Bronchial epithelial cell (primary cell): ENCODE data around the gene CELF4. TPM values are rescaled to one million over a fixed set of nuclear protein-coding genes. Genes with fewer than 3 reads are reported as not detected.

ENCODE experiments used
- DNase-seq: peaks from one replicate; pipeline ENCODE4 v3.0.0-alpha.2; 2010; ENCODE audit warnings: low read depth
- FAIRE-seq: peaks from 2 replicates; lab custom pipeline; 2011; peaks lifted over from hg19 to GRCh38; lab: Jason Lieb, UNC
- H3K27me3 ChIP-seq: 2 replicates; pipeline ENCODE4 v1.5.1; 2011; ENCODE audit warnings: low read length; ENCODE audit not compliant: control insufficient read depth, insufficient read depth
- H3K36me3 ChIP-seq: 2 replicates; pipeline ENCODE4 v1.5.1; 2011; ENCODE audit warnings: low read length; ENCODE audit not compliant: control insufficient read depth, insufficient read depth
- H3K4me3 ChIP-seq: 2 replicates; pipeline ENCODE4 v1.5.1; 2011; ENCODE audit warnings: mild to moderate bottlenecking, low read depth, low read length, control low read depth
- CTCF ChIP-seq: IDR thresholded peaks from 2 replicates; pipeline ENCODE4 v1.5.1; 2011; ENCODE audit warnings: mild to moderate bottlenecking, moderate library complexity, low read length, control low read depth, inconsistent platforms; ENCODE audit not compliant: insufficient read depth, severe bottlenecking
- total RNA-seq: library from RNA; depleted of rRNA; stranded (reverse); fragments of >200 nt; gene quantifications from 2 replicates; pipeline ENCODE4 v1.2.1, GENCODE V29; 2014

CELF4 gene
- total RNA-seq, 1 donor from 2014 or later, result not detected

GRCh38 chr18:37486848-37487247 lies 78.8 kb downstream of the CELF4 start:
- no peak for TF ChIP-seq CTCF
- H3K27me3 ChIP-seq, result peaks cover 18% of the 10 kb centered on the region
- DNase-seq, result no peak
- no peak for FAIRE-seq
- no peaks in the 10 kb centered on the region for H3K36me3 ChIP-seq
- H3K4me3 ChIP-seq, result no peak overlapping the region

- TF ChIP-seq CTCF, result peak; percentile 46
- peak; percentile 35 for DNase-seq
- no peak overlapping the region for H3K4me3 ChIP-seq
- H3K27me3 ChIP-seq, result peaks cover 18% of the 10 kb centered on the region
- H3K36me3 ChIP-seq, result no peaks in the 10 kb centered on the region
- FAIRE-seq, result no peak
Observed at GRCh38 chr18:37484983-37485834, 80.4 kb downstream of the CELF4 start.

GRCh38 chr18:37483984-37484819 lies 81.4 kb downstream of the CELF4 start:
- H3K4me3 ChIP-seq, result no peak overlapping the region
- H3K27me3 ChIP-seq, result peaks cover 18% of the 10 kb centered on the region
- DNase-seq (no peak), FAIRE-seq (no peak)
- no peaks in the 10 kb centered on the region for H3K36me3 ChIP-seq
- no peak for TF ChIP-seq CTCF

GRCh38 chr18:37483221-37483971 lies 82.2 kb downstream of the CELF4 start:
- no peak for FAIRE-seq
- Histone ChIP-seq H3K36me3 (no peaks in the 10 kb centered on the region), H3K27me3 (peaks cover 18% of the 10 kb centered on the region), H3K4me3 (no peak overlapping the region)
- peak; percentile 28 for DNase-seq
- no peak for TF ChIP-seq CTCF

GRCh38 chr18:37482433-37482832 lies 83.2 kb downstream of the CELF4 start:
- no peak overlapping the region for H3K4me3 ChIP-seq
- DNase-seq (no peak), FAIRE-seq (no peak)
- no peak for TF ChIP-seq CTCF
- peaks cover 13% of the 10 kb centered on the region for H3K27me3 ChIP-seq
- no peaks in the 10 kb centered on the region for H3K36me3 ChIP-seq
